Epithelial cell of esophagus (primary cell): ENCODE data around the gene FAM227B.
A peak's percentile ranks its signal among the peaks of the same experiment; 100 is the strongest.

Experiments
- DNase-seq: peaks from one replicate; pipeline ENCODE4 v3.0.0; 2010; ENCODE audit warnings: low read depth
- H3K4me3 ChIP-seq: 2 replicates; pipeline ENCODE4 v1.5.1; 2011; ENCODE audit warnings: mild to moderate bottlenecking, low read length, control low read depth
- CTCF ChIP-seq: IDR thresholded peaks from 2 replicates; pipeline ENCODE4 v1.5.1; 2011; ENCODE audit warnings: low read depth, mild to moderate bottlenecking, low read length, control low read depth, inconsistent platforms; ENCODE audit not compliant: insufficient read depth; ENCODE audit errors: missing control alignments

Gene FAM227B

GRCh38 chr15:49649987-49650386, 29.4 kb upstream of the FAM227B start:
- DNase-seq, result no peak
- H3K4me3 ChIP-seq, result no peak overlapping the region
- no peak for TF ChIP-seq CTCF

GRCh38 chr15:49646891-49647290, 26.3 kb upstream of the FAM227B start:
- H3K4me3 ChIP-seq, result no peak overlapping the region
- no peak for TF ChIP-seq CTCF
- DNase-seq, result no peak

- TF ChIP-seq CTCF, result no peak
Observed at GRCh38 chr15:49645941-49646340, 25.3 kb upstream of the FAM227B start.

GRCh38 chr15:49645277-49645676, 24.7 kb upstream of the FAM227B start:
- H3K4me3 ChIP-seq, result no peak overlapping the region
- DNase-seq, result no peak
- no peak for TF ChIP-seq CTCF

More at GRCh38 chr15:49645941-49646340, 25.3 kb upstream of the FAM227B start:
- no peak overlapping the region for H3K4me3 ChIP-seq
- peak; percentile 87 for DNase-seq

- no peak for DNase-seq
- no peak for TF ChIP-seq CTCF
- no peak overlapping the region for H3K4me3 ChIP-seq
Observed at GRCh38 chr15:49644364-49644794, 23.8 kb upstream of the FAM227B start.

- no peak for TF ChIP-seq CTCF
- no peak overlapping the region for H3K4me3 ChIP-seq
- DNase-seq, result no peak
Observed at GRCh38 chr15:49637857-49638256, 17.2 kb upstream of the FAM227B start.

- no peak for TF ChIP-seq CTCF
- no peak for DNase-seq
- no peak overlapping the region for H3K4me3 ChIP-seq
Observed at GRCh38 chr15:49628379-49628778, 7.8 kb upstream of the FAM227B start.
